SH-SY5Y (cell line): Measurements from ENCODE around the gene COG2.

Source experiments
- GATA2 ChIP-seq: IDR thresholded peaks from 2 replicates; pipeline ENCODE4 v1.6.1; 2011; ENCODE audit warnings: mild to moderate bottlenecking, low read depth, low read length
- GATA3 ChIP-seq: IDR thresholded peaks from 2 replicates; pipeline ENCODE4 v1.6.1; 2011; ENCODE audit warnings: low read depth, mild to moderate bottlenecking, low read length, moderate library complexity

COG2 gene

GRCh38 chr1:230709619-230710542, 67.6 kb downstream of the COG2 start:
- no peak for TF ChIP-seq GATA2

- TF ChIP-seq GATA3, result no peak
- no peak for TF ChIP-seq GATA2
Measured at GRCh38 chr1:230710543-230710904, 68.2 kb downstream of the COG2 start.

GRCh38 chr1:230711245-230711644, 69.0 kb downstream of the COG2 start:
- TF ChIP-seq GATA3, result no peak
- TF ChIP-seq GATA2, result no peak

DNA sequence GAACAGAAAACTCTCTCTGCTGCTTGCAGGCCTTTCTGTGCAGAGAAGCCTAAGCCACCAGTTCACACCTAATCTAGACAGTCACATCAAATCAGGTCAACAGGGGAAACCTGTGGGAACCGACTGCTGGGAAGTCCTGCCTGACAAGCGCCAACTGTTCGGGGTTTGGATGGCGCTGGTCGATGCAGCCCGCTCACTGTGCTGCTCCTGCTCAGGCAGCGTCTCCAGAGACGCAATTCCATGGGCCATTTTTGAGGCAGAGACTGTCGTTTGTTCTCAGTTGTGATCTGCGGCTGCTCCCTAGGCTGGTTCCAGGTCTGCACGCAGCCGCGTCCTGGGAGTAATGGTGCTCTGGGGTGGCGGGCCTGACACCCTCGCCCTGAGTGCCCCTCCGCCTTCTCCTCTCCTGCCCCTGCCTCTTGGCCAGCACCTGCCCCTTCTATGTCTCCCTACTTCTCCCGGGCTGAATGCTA, 70.2 kb downstream of the COG2 start:
- no peak for TF ChIP-seq GATA2
- no peak for TF ChIP-seq GATA3

DNA sequence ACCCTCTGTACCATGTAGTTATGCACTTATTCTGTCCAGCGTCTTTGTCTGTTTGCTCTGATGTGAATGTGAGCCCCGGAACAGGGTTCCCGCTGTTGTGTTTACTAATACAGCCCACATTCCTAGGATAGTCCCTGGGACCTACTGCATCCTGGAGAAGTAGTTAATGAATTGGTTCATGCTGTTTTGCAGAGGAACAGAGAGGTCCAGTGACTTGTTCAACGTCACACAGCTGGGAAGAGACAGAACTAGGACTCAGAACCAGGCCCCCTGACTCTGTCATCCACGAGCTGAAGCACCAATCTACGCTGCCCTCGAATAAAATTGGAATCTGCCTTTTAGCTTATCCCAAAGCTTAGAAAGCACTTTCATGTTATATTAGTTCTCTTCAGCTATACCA, 70.9 kb downstream of the COG2 start:
- TF ChIP-seq GATA3 (no peak), GATA2 (no peak)

- no peak for TF ChIP-seq GATA2
- no peak for TF ChIP-seq GATA3
Measured at GRCh38 chr1:230713547-230713914, 71.2 kb downstream of the COG2 start.

DNA sequence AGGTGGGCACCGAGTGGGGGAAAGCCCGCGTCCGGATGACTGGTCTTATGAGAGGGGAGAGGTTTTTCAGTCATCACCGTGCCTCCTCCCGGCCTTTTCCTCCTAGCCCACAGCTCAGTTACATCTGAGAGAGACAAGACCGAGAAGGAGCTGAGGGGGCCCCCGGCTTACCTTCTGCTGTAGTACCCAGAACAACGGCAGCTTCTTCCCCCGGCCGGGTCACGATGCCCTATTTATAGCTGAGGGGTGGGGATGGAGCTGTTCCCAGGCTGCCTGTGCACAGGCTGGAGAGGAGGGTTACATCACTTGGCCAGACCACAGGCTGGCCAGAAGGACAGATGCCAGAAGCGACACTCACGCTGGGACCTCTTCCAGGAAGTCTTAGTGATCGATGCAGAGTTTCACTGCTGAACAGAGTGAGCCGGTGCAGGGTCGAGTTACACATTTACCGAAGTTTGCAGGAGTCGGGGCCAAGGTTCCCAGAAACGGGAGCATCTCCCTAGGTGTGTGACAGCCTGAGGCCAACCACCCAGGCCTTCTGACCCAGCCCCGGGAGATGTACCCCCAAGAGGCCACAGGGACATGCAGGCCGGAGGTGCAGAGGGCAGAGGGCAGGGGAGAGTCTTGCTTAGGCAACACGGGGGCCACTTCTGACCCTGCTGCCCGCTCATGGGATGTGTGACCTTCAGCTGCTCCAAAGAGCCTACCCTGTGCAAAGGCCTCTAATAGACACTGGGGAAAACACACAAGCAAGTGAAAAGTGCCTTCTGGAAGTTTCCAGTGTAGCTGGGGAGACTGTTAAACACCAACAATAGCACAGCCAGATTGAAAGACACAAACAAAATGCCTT, 71.9 kb downstream of the COG2 start, which contains the start of gene AGT:
Gene AGT (minus strand): TSS at position 208 of the 850 bp plus-strand sequence. CDS start 3,299 bp downstream, outside the sequence.
- TF ChIP-seq GATA2 (no peak), GATA3 (no peak)

DNA sequence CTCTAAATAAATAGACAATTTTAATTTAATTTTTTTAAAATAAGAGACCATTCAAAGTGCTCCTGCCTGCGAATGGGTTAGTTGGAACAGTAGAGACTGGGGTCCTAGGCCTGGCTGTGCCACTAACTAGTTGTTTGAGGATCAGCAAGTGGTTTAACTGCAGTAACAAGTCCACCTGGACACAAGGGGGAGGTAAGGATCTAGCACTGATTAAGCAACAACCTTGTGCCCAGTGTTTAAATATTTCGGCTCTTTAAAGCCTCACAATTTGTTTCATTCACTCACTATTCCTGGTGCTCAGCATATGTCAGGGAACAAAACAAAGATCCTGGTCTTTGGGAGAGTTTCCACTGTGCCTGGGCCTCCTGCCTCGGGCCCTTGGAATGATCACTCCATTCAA, 73.2 kb downstream of the COG2 start:
- TF ChIP-seq GATA2 (no peak), GATA3 (no peak)

GRCh38 chr1:230717251-230717650, 75.0 kb downstream of the COG2 start:
- no peak for TF ChIP-seq GATA2
- TF ChIP-seq GATA3, result no peak

- no peak for TF ChIP-seq GATA3
- TF ChIP-seq GATA2, result no peak
Measured at GRCh38 chr1:230725256-230726012, 83.2 kb downstream of the COG2 start.

- TF ChIP-seq GATA3, result no peak
- no peak for TF ChIP-seq GATA2
Measured at GRCh38 chr1:230728710-230729392, 86.6 kb downstream of the COG2 start.

DNA sequence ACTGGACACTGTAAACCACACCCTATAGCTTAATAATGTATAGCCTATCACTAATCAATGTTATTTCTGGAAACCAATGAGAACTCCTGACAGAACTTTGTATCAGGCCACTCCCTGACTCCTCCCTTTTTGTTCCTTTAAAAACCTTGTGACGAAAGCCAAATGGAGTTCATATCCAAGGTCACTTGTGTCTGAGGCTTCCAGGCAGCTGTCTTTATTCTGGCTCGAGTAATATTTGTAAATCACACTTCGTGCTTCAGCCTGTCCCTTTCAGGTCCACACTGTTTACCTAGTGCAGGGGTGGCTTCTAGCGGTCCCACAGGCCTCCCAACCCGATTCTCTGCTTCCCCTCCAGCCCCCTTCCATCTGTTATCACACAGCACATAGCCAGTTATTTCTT, 88.7 kb downstream of the COG2 start:
- TF ChIP-seq GATA2, result no peak
- TF ChIP-seq GATA3, result no peak

DNA sequence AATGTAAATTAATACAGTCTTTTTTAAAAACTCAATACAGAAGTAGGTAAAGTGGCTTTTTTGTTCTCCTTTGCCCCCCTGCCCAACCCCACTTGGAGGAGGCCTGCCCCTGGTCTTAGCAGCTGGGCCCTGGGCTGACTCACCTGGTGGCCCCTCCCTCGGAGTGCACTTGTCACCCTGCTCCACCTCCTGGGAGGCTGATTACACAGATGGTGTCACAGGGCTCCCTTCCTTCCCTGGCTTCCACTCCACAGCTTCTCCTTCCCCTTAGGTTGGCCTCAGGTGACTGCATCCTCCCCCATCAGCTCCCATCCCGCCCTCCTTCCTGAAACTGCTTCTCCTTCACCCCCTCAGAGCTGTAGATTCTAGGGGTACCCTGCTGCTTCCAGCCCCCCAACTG, 93.2 kb downstream of the COG2 start:
- TF ChIP-seq GATA3 (no peak), GATA2 (no peak)
